Ascending aorta (tissue), 2 donors: Measurements from ENCODE around the gene RELB. TPM values are rescaled to one million over a fixed set of nuclear protein-coding genes. Genes with fewer than 3 reads are reported as not detected.
"Not testable (repeated sequence)": the region's sequence is repeated elsewhere in the genome, so short reads cannot be mapped to it uniquely, and the experiment has no call there.

Experiments
- DNase-seq, 2 donors: peaks; one replicate each; pipeline ENCODE4 v3.0.0-alpha.2; 2019; ENCODE audit warnings: low spot score in 2 of 2
- H3K27ac ChIP-seq, 2 donors: fragments of 200-600 bp; sonication (generic); one replicate each; pipeline ENCODE4 v1.5.1; 2016 to 2017; ENCODE audit warnings: mild to moderate bottlenecking in 1 of 2
- H3K27me3 ChIP-seq: fragments of 200-600 bp; sonication (generic); one replicate; pipeline ENCODE4 v1.5.1; 2017
- H3K36me3 ChIP-seq, 2 donors: fragments of 200-600 bp; sonication (generic); one replicate each; pipeline ENCODE4 v1.5.1; 2016
- H3K4me1 ChIP-seq, 2 donors: fragments of 200-600 bp; sonication (generic); one replicate each; pipeline ENCODE4 v1.5.1; 2016 to 2017; ENCODE audit warnings: mild to moderate bottlenecking in 1 of 2
- H3K4me3 ChIP-seq, 2 donors: fragments of 200-600 bp; sonication (generic); one replicate each; pipeline ENCODE4 v1.5.1; 2016 to 2017; ENCODE audit warnings: mild to moderate bottlenecking in 1 of 2
- H3K9me3 ChIP-seq, 2 donors: fragments of 200-600 bp; sonication (generic); one replicate each; pipeline ENCODE4 v1.5.1; 2016
- CTCF ChIP-seq, 3 experiments: fragments of 200-600 bp in 2 of 3; fragments of 450-650 bp in 1 of 3; sonication (generic) in 2 of 3; IDR thresholded peaks; one replicate each; pipeline ENCODE4 v1.5.1; 2016 to 2019; ENCODE audit warnings: antibody characterized with exemption in 3 of 3, mild to moderate bottlenecking in 1 of 3, moderate library complexity in 1 of 3
- intact Hi-C: fragments of 100-400 bp; cut with DNase I; formaldehyde crosslinking; loops from one replicate; pipeline ENCODE4 v1.15.1; 2023
- total RNA-seq: library from RNA; depleted of rRNA; stranded (reverse); fragments of >200 nt; gene quantifications from one replicate; pipeline ENCODE4 v1.1.0, GENCODE V29; 2016

Gene RELB
- total RNA-seq, 1 donor from 2014 or later = 8.7 TPM

GRCh38 chr19:44968118-44968517 lies 33.1 kb upstream of the RELB start:
- H3K9me3 ChIP-seq = no peaks in the 10 kb centered on the region
- no peak for DNase-seq
- H3K4me3 ChIP-seq = no peak overlapping the region
- intact Hi-C loops = no loop called here
- no peaks in the 10 kb centered on the region for H3K4me1 ChIP-seq
- peaks cover 31 to 58% of the 10 kb centered on the region in 2 donors for H3K36me3 ChIP-seq
- H3K27me3 ChIP-seq = no peaks in the 10 kb centered on the region
- no peak overlapping the region for H3K27ac ChIP-seq
- no peak for TF ChIP-seq CTCF (IDR thresholded peaks at IDR 0.05)

GRCh38 chr19:44968670-44969069 lies 32.6 kb upstream of the RELB start:
- H3K4me1 ChIP-seq = no peaks in the 10 kb centered on the region
- no peaks in the 10 kb centered on the region for H3K9me3 ChIP-seq
- H3K27me3 ChIP-seq = no peaks in the 10 kb centered on the region
- intact Hi-C loops = no loop called here
- H3K4me3 ChIP-seq = no peak overlapping the region
- DNase-seq = no peak
- H3K36me3 ChIP-seq = peaks cover 33 to 59% of the 10 kb centered on the region in 2 donors
- H3K27ac ChIP-seq = no peak overlapping the region
- TF ChIP-seq CTCF (IDR thresholded peaks at IDR 0.05) = no peak

- H3K4me3 ChIP-seq = no peak overlapping the region
- H3K27ac ChIP-seq = no peak overlapping the region
- no peaks in the 10 kb centered on the region for H3K9me3 ChIP-seq
- TF ChIP-seq CTCF (IDR thresholded peaks at IDR 0.05) = no peak
- peaks cover 30 to 60% of the 10 kb centered on the region in 2 donors for H3K36me3 ChIP-seq
- H3K27me3 ChIP-seq = no peaks in the 10 kb centered on the region
- H3K4me1 ChIP-seq = no peaks in the 10 kb centered on the region
- no peak for DNase-seq
- intact Hi-C loops = no loop called here
Observed at GRCh38 chr19:44969437-44969836, 31.8 kb upstream of the RELB start.

GRCh38 chr19:44971451-44971850 lies 29.8 kb upstream of the RELB start:
- H3K27ac ChIP-seq, intact Hi-C loops, DNase-seq, H3K9me3 ChIP-seq, H3K27me3 ChIP-seq, H3K4me1 ChIP-seq, H3K4me3 ChIP-seq: not testable (repeated sequence)
- H3K36me3 ChIP-seq = peaks cover 39 to 63% of the 10 kb centered on the region in 2 donors

- peaks cover 46 to 67% of the 10 kb centered on the region in 2 donors for H3K36me3 ChIP-seq
Observed at GRCh38 chr19:44972802-44973201, 28.5 kb upstream of the RELB start.

More at GRCh38 chr19:44972802-44973201, 28.5 kb upstream of the RELB start:
- no peak for TF ChIP-seq CTCF (IDR thresholded peaks at IDR 0.05)
- Histone ChIP-seq H3K4me3 (no peak overlapping the region), H3K9me3 (no peaks in the 10 kb centered on the region), H3K27ac (no peak overlapping the region), H3K4me1 (no peaks in the 10 kb centered on the region), H3K27me3 (no peaks in the 10 kb centered on the region)
- intact Hi-C loops = no loop called here
- DNase-seq = no peak
